ENCODE results near the gene WDFY3. TPM values are rescaled to one million over a fixed set of nuclear protein-coding genes. Genes with fewer than 3 reads are reported as not detected.

Gene WDFY3
- total and polyA plus RNA-seq, 2 of the 13 experiments (the other 11 are each of a cell fraction or from before 2014, with no cell fraction given) = 16.7 to 24.5 TPM

DNA sequence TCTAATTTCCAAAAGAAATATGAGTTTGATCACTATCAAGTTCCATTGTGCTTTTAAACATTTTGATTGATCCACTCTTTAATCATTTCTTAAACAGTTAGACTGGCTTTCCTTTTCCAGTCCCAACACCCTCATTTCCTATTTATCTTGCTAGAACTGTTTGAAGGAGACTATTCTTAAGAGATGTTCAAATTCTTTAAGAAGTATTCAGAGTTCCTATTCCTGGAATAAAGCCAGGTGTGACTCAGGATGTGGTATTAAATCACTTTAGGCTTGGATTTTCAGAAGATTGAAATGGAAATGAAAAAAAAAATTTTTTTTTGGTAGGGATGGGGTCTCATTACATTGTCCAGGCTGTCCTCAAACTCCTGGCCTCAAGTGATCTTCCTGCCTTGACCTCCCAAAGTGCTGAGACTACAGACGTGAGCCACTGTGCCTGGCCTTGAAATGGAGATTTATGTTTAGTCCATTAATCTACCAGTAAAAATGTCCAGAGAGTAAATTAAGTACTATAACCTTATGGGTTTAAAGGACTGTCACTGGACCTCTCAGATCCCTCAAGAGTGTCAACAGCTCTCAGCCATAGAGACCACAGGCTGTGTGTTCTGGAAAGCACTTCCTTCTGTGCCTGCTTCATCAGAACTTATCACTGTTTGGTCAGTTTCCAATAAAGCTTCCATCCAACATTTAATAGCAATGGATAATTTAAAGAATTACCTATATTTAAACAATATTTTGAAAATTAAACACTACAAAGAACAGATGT lies 292.8 kb downstream of the WDFY3 start:
- no TSS peak for BruUV-seq (replicated peaks)
- TF ChIP-seq LCORL (IDR thresholded peaks at IDR 0.05) = no peak
- no peak for TF ChIP-seq LCORL (CRISPR knock-in tag; IDR thresholded peaks at IDR 0.05)
- no peak for TF ChIP-seq ZNF816 (CRISPR knock-in tag; IDR thresholded peaks at IDR 0.05; ENCODE audit: borderline replicate concordance)
- no peak for TF ChIP-seq HOXA9 (CRISPR knock-in tag; IDR thresholded peaks at IDR 0.05; ENCODE audit: borderline replicate concordance)
- no peak for TF ChIP-seq SYNCRIP (IDR thresholded peaks at IDR 0.05; ENCODE audit: insufficient read depth, low read depth, low read length)
- Histone ChIP-seq H3K9ac (ENCODE audit: insufficient read depth, low read depth, low read length) (no peak overlapping the region), H3K79me2 (ENCODE audit: insufficient read depth, low read length) (no peaks in the 10 kb centered on the region), H2AFZ (ENCODE audit: low read length) (no peak overlapping the region), H3K4me3 (replicated peaks in 1 of 3; ENCODE audit: insufficient read depth in 1 of 3, low read depth in 2 of 3, low read length in 3 of 3) (no peak overlapping the region), H3K27ac (ENCODE audit: extremely low read length, insufficient read depth, low read length) (no peak overlapping the region), H3K4me1 (ENCODE audit: insufficient read depth, low read length) (no peaks in the 10 kb centered on the region), H3K4me2 (ENCODE audit: low read depth, low read length) (no peak overlapping the region), H3K27me3 (ENCODE audit: control insufficient read depth in 1 of 2, insufficient read depth in 2 of 2, low read length in 2 of 2) (no peaks in the 10 kb centered on the region), H3K9me3 (ENCODE audit: low read length) (no peaks in the 10 kb centered on the region), H3K36me3 (replicated peaks in 1 of 2; ENCODE audit: control insufficient read depth in 1 of 2, insufficient read depth in 2 of 2, low read length in 2 of 2) (peaks cover 4 to 33% of the 10 kb centered on the region in 2 experiments), H4K20me1 (ENCODE audit: insufficient read depth, low read length) (no peaks in the 10 kb centered on the region)
- intact Hi-C loops (cut with micrococcal nuclease; ENCODE audit: unreplicated experiment) = no loop called here
- in situ Hi-C loops (cut with HindIII; ENCODE audit: extremely low pct_ligation_motif_present, low pct_unique_long_range_greater_than_20kb) = no loop called here
- 100% methylated on average over 1 of the region's 1 CpG for WGBS (ENCODE audit: low lambda C conversion rate)
- DNase-seq (ENCODE audit: low spot score) (no peak), FAIRE-seq (no peak), ATAC-seq (no peak)
- CTCF ChIA-PET (ENCODE audit: low intra/inter-chr PET ratio, low total read pairs) = no interaction called here
- POLR2A ChIA-PET = no interaction called here

DNA sequence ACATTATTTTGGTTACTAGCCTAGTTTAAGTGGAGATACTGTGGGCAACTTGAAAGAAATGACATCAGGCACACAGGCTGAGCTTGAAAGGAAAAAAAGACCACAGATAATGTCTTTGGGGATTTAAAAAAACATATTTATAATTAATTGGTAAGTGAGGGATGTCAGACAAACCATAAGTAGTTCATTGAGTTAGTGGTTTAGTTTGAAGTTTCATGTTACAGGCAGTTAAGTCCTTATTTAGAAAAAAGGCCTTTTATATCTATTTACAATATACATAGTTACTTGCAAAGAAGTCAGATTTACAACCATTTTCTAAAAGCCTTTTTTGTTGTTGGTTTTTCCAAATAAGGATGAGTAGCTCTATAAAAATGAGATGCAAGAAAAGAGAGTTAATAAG lies 294.3 kb downstream of the WDFY3 start:
- intact Hi-C loops (cut with micrococcal nuclease; ENCODE audit: unreplicated experiment) = no loop called here
- POLR2A ChIA-PET = no interaction called here
- Histone ChIP-seq H3K9me3 (ENCODE audit: low read length) (no peaks in the 10 kb centered on the region), H3K9ac (ENCODE audit: insufficient read depth, low read depth, low read length) (no peak overlapping the region), H3K4me3 (replicated peaks in 1 of 3; ENCODE audit: insufficient read depth in 1 of 3, low read depth in 2 of 3, low read length in 3 of 3) (no peak overlapping the region), H3K27me3 (ENCODE audit: control insufficient read depth in 1 of 2, insufficient read depth in 2 of 2, low read length in 2 of 2) (no peaks in the 10 kb centered on the region), H4K20me1 (ENCODE audit: insufficient read depth, low read length) (no peaks in the 10 kb centered on the region), H3K79me2 (ENCODE audit: insufficient read depth, low read length) (no peaks in the 10 kb centered on the region), H2AFZ (ENCODE audit: low read length) (no peak overlapping the region), H3K4me2 (ENCODE audit: low read depth, low read length) (no peak overlapping the region), H3K4me1 (ENCODE audit: insufficient read depth, low read length) (no peaks in the 10 kb centered on the region), H3K27ac (ENCODE audit: extremely low read length, insufficient read depth, low read length) (no peak overlapping the region), H3K36me3 (replicated peaks in 1 of 2; ENCODE audit: control insufficient read depth in 1 of 2, insufficient read depth in 2 of 2, low read length in 2 of 2) (peaks cover 3 to 25% of the 10 kb centered on the region in 2 experiments)
- ATAC-seq = no peak
- BruUV-seq (replicated peaks) = no TSS peak
- in situ Hi-C loops (cut with HindIII; ENCODE audit: extremely low pct_ligation_motif_present, low pct_unique_long_range_greater_than_20kb) = no loop called here
- FAIRE-seq = no peak
- TF ChIP-seq ZSCAN22 (CRISPR knock-in tag; IDR thresholded peaks at IDR 0.05) (no peak), ZNF780A (CRISPR knock-in tag; IDR thresholded peaks at IDR 0.05) (no peak), FOXA3 (CRISPR knock-in tag; IDR thresholded peaks at IDR 0.05) (no peak), NFKB2 (CRISPR knock-in tag; IDR thresholded peaks at IDR 0.05; ENCODE audit: borderline replicate concordance) (no peak), CHD4 (IDR thresholded peaks at IDR 0.05; ENCODE audit: borderline replicate concordance, low read length) (no peak), SMARCC2 (IDR thresholded peaks at IDR 0.05) (no peak), ZNF335 (CRISPR knock-in tag; IDR thresholded peaks at IDR 0.05) (no peak), CENPT (CRISPR knock-in tag; IDR thresholded peaks at IDR 0.05; ENCODE audit: low read depth) (no peak), ZFAT (CRISPR knock-in tag; conservative IDR thresholded peaks at IDR 0.05) (no peak), TOPORS (CRISPR knock-in tag; IDR thresholded peaks at IDR 0.05) (no peak), ZNF562 (CRISPR knock-in tag; IDR thresholded peaks at IDR 0.05; ENCODE audit: borderline replicate concordance) (no peak), NCOR1 (IDR thresholded peaks at IDR 0.05; ENCODE audit: borderline replicate concordance, low read length) (no peak)
- TF ChIP-seq, protein P1, sequence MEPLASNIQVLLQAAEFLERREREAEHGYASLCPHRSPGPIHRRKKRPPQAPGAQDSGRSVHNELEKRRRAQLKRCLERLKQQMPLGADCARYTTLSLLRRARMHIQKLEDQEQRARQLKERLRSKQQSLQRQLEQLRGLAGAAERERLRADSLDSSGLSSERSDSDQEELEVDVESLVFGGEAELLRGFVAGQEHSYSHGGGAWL (CRISPR knock-in tag; IDR thresholded peaks at IDR 0.05) = no peak
- TF ChIP-seq, protein P2, sequence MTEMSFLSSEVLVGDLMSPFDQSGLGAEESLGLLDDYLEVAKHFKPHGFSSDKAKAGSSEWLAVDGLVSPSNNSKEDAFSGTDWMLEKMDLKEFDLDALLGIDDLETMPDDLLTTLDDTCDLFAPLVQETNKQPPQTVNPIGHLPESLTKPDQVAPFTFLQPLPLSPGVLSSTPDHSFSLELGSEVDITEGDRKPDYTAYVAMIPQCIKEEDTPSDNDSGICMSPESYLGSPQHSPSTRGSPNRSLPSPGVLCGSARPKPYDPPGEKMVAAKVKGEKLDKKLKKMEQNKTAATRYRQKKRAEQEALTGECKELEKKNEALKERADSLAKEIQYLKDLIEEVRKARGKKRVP (CRISPR knock-in tag; IDR thresholded peaks at IDR 0.05) = no peak
- DNase-seq (ENCODE audit: low spot score) = no peak
- CTCF ChIA-PET (ENCODE audit: low intra/inter-chr PET ratio, low total read pairs) = no interaction called here
